ENCODE results near the gene RBM3. TPM values are rescaled to one million over a fixed set of nuclear protein-coding genes. Genes with fewer than 3 reads are reported as not detected.

Gene RBM3
- total and polyA plus RNA-seq, 2 of the 4 experiments (the other 2 are of a cell fraction) = 243 to 386 TPM

DNA sequence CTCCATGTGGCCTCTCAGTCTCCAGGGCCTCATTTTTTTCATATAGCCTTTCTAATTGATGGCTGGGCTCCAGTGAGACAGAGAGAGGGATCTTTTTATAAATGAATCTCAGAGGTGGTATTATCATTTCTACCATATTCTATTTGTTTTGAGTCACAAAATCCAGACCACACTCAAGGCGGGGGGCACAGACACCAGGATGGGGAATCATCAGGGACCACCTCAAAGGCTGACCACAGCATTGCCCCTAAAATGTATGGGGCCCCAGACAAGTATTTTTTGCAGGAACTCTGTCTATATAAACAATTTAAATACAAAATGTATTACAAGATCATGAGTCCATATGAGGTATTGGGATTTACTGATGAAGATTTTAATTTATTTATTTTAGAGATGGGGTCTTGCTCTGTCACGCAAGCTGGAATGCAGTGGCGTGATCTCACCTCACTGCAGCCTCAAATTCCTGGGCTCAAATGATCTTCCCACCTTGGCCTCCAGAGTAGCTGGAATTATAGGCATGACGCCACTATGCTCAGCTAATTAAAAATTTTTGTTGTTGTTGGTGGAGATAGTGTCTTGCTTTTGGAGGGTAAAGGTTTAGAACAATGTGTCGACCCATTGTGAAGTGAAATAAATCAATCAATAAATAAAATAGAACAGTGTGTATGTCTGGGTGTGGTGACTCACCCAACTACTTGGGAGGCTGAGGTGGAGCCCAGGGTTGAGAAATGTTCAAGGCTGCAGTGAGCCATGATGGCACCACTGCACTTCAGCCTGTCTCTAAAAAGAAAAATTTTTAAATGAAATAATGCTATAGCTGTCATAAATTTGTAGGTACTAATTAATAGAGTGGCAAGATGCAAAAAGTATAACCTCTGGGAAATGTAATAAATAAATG lies 52.4 kb downstream of the RBM3 start:
- in situ Hi-C loops (cut with MboI; ENCODE audit: low sequenced_read_pairs) = no loop called here
- no peaks in the 10 kb centered on the region for H3K4me1 ChIP-seq (ENCODE audit: control insufficient read depth, insufficient read depth, low read length)
- no peak overlapping the region for H3K4ac ChIP-seq (ENCODE audit: low read depth, low read length)
- H2AK9ac ChIP-seq (replicated peaks; ENCODE audit: low read depth, low read length, poor library complexity) = no peak overlapping the region
- no peak overlapping the region for H2BK5ac ChIP-seq (ENCODE audit: low read depth, low read length, poor library complexity, severe bottlenecking)
- H3K56ac ChIP-seq (ENCODE audit: extremely low read depth, insufficient read depth, low read length) = no peak overlapping the region
- no peak overlapping the region for H4K8ac ChIP-seq (ENCODE audit: low read depth in 2 of 2, low read length in 2 of 2)
- H4K5ac ChIP-seq (ENCODE audit: low read depth, low read length) = no peak overlapping the region
- no peak overlapping the region for H3K9ac ChIP-seq (ENCODE audit: low read depth, low read length)
- H4K20me1 ChIP-seq (ENCODE audit: insufficient read depth, low read length) = no peaks in the 10 kb centered on the region
- H3K36me3 ChIP-seq (ENCODE audit: control insufficient read depth, insufficient read depth, low read length) = no peaks in the 10 kb centered on the region
- no peak overlapping the region for H2AK5ac ChIP-seq (ENCODE audit: low read depth, low read length)
- no peak overlapping the region for H4K91ac ChIP-seq (ENCODE audit: insufficient read depth, low read depth, low read length)
- TF ChIP-seq FOS (IDR thresholded peaks at IDR 0.05; ENCODE audit: low read depth, low read length) (no peak), RCOR1 (IDR thresholded peaks at IDR 0.05; ENCODE audit: insufficient replicate concordance, low read length) (no peak), RAD21 (IDR thresholded peaks at IDR 0.05; ENCODE audit: low read length) (no peak), CHD1 (IDR thresholded peaks at IDR 0.05; ENCODE audit: low read depth, low read length) (no peak), NFE2L2 (IDR thresholded peaks at IDR 0.05; ENCODE audit: low read depth, low read length) (no peak), RFX5 (IDR thresholded peaks at IDR 0.05; ENCODE audit: low read depth, low read length) (no peak), MAZ (IDR thresholded peaks at IDR 0.05; ENCODE audit: borderline replicate concordance, low read depth, low read length) (no peak), CEBPB (IDR thresholded peaks at IDR 0.05; ENCODE audit: low read depth, low read length) (no peak), SMC3 (IDR thresholded peaks at IDR 0.05; ENCODE audit: low read depth, low read length) (no peak), BHLHE40 (IDR thresholded peaks at IDR 0.05; ENCODE audit: low read depth, low read length) (no peak)
- TF ChIP-seq, protein P1, sequence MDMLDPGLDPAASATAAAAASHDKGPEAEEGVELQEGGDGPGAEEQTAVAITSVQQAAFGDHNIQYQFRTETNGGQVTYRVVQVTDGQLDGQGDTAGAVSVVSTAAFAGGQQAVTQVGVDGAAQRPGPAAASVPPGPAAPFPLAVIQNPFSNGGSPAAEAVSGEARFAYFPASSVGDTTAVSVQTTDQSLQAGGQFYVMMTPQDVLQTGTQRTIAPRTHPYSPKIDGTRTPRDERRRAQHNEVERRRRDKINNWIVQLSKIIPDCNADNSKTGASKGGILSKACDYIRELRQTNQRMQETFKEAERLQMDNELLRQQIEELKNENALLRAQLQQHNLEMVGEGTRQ (IDR thresholded peaks at IDR 0.05; ENCODE audit: low read depth, low read length) = no peak
- TF ChIP-seq, protein P2, sequence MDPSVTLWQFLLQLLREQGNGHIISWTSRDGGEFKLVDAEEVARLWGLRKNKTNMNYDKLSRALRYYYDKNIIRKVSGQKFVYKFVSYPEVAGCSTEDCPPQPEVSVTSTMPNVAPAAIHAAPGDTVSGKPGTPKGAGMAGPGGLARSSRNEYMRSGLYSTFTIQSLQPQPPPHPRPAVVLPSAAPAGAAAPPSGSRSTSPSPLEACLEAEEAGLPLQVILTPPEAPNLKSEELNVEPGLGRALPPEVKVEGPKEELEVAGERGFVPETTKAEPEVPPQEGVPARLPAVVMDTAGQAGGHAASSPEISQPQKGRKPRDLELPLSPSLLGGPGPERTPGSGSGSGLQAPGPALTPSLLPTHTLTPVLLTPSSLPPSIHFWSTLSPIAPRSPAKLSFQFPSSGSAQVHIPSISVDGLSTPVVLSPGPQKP (IDR thresholded peaks at IDR 0.05; ENCODE audit: borderline replicate concordance, low read depth, low read length) = no peak
- no peak overlapping the region for H3K18ac ChIP-seq (ENCODE audit: low read depth, low read length)
- dilution Hi-C loops (cut with HindIII; ENCODE audit: low sequenced_read_pairs, unreplicated experiment) = no loop called here
- no peak for ATAC-seq (ENCODE audit: low read depth)
- whole genome bisulfite sequencing, 2 experiments (ENCODE audit: extremely low coverage in 2 of 2, insufficient read length in 1 of 2) = no CpG with 5 or more reads among the region's 5 CpGs
- no peaks in the 10 kb centered on the region for H3K79me1 ChIP-seq (ENCODE audit: low read depth in 1 of 2, low read length in 2 of 2)
- no peak overlapping the region for H2AFZ ChIP-seq (replicated peaks; ENCODE audit: low read length, poor library complexity)
- intact Hi-C loops (cut with micrococcal nuclease) = no loop called here
- no peak overlapping the region for H2BK15ac ChIP-seq (ENCODE audit: low read depth, low read length)
- no TSS peak for BruUV-seq (replicated peaks)
- H3K27me3 ChIP-seq (ENCODE audit: control insufficient read depth, insufficient read depth, low read length) = no peaks in the 10 kb centered on the region
- no peak overlapping the region for H3K4me2 ChIP-seq (ENCODE audit: low read depth, low read length)
- H2BK120ac ChIP-seq (ENCODE audit: low read depth, low read length) = no peak overlapping the region
- no peak overlapping the region for H2BK20ac ChIP-seq (ENCODE audit: low read depth, low read length)
- H3K14ac ChIP-seq (replicated peaks; ENCODE audit: low read depth, low read length) = no peak overlapping the region
- no peak overlapping the region for H3K23ac ChIP-seq (ENCODE audit: low read depth, low read length)
- peak; percentile 7 for DNase-seq
- ChIA-PET POLR2A (ENCODE audit: unreplicated experiment) (no interaction called here), CTCF (no interaction called here)
- no peaks in the 10 kb centered on the region for H3K9me3 ChIP-seq (ENCODE audit: control insufficient read depth, insufficient read depth, low read length)
- no peak overlapping the region for H3K27ac ChIP-seq (ENCODE audit: insufficient read depth, low read length)
- H3K4me3 ChIP-seq (ENCODE audit: insufficient read depth, low read depth, low read length) = no peak overlapping the region
- no peaks in the 10 kb centered on the region for H3K9me1 ChIP-seq (ENCODE audit: insufficient read depth, low read length)

Data from IMR-90 (cell line).